ENCODE results near the gene RPLP2.

Gene RPLP2

GRCh38 chr11:825366-826226, 15.8 kb downstream of the RPLP2 start:
- no peak for DNase-seq

- no peak for DNase-seq
These were observed 16.5 kb downstream of the RPLP2 start for GRCh38 chr11:826227-826621.

GRCh38 chr11:826836-827145, 17.0 kb downstream of the RPLP2 start:
- DNase-seq, result no peak

GRCh38 chr11:827146-827896, 17.6 kb downstream of the RPLP2 start:
- no peak for DNase-seq

- DNase-seq, result no peak
These were observed 18.1 kb downstream of the RPLP2 start, which contains the start of gene CRACR2B for GRCh38 chr11:827897-828192. Gene CRACR2B, plus strand, starts transcription at chr11:827919. Its CDS starts 689 bp downstream, at chr11:828608.

GRCh38 chr11:828506-829175, 18.9 kb downstream of the RPLP2 start:
- DNase-seq, result no peak

- no peak for DNase-seq
These were observed 19.5 kb downstream of the RPLP2 start for GRCh38 chr11:829176-829846.

GRCh38 chr11:829847-830294, 20.1 kb downstream of the RPLP2 start:
- DNase-seq, result no peak

- DNase-seq, result peak; percentile 51
These were observed 20.7 kb downstream of the RPLP2 start for GRCh38 chr11:830295-831117.

GRCh38 chr11:831118-831864, 21.5 kb downstream of the RPLP2 start:
- peak; percentile 38 for DNase-seq

GRCh38 chr11:831961-832528, 22.3 kb downstream of the RPLP2 start:
- no peak for DNase-seq

GRCh38 chr11:832529-833113, 22.9 kb downstream of the RPLP2 start, which contains the start of gene CD151:
Gene CD151, plus strand, starts transcription at chr11:832952. Its CDS starts 3,118 bp downstream, at chr11:836070.
- peak; percentile 58 for DNase-seq

- DNase-seq, result peak; percentile 41
These were observed 23.5 kb downstream of the RPLP2 start for GRCh38 chr11:833114-833791.

GRCh38 chr11:833849-834311, 24.1 kb downstream of the RPLP2 start:
- DNase-seq, result no peak

GRCh38 chr11:834371-835316, 24.9 kb downstream of the RPLP2 start:
- peak; percentile 45 for DNase-seq

- no peak for DNase-seq
These were observed 26.5 kb downstream of the RPLP2 start for GRCh38 chr11:836274-836673.

- DNase-seq, result no peak
These were observed 26.9 kb downstream of the RPLP2 start for GRCh38 chr11:836700-837099.
